Activated naive CD8-positive, alpha-beta T cell treated with anti-CD3 and anti-CD28 coated beads, Interleukin-2, amount 10 ng/mL, durations not matched to agents 7 days and 5 days (primary cell): ENCODE data around the gene LILRA5. TPM values are rescaled to one million over a fixed set of nuclear protein-coding genes. Genes with fewer than 3 reads are reported as not detected.
"Not testable (repeated sequence)": the region's sequence is repeated elsewhere in the genome, so short reads cannot be mapped to it uniquely, and the experiment has no call there.

Experiments
- ATAC-seq: fragments of 150-1000 bp; cut with Tn5 transposase; one replicate; pipeline ENCODE4 v1.10.0; 2021; ENCODE audit warnings: low read depth, moderate library complexity
- POLR2A ChIA-PET: fragments of 350-600 bp; sonication (Branson Sonifier 250); formaldehyde crosslinking; loops from one replicate; lab custom pipeline; 2021; ENCODE audit warnings: antibody characterized with exemption; lab: Charles Lee
- DNase-seq: peaks from one replicate; pipeline ENCODE4 v3.0.0; 2021
- H3K27ac Mint-ChIP-seq: one replicate; pipeline ENCODE4 v1.8.0; 2022; ENCODE audit warnings: mild to moderate bottlenecking, mixed read lengths
- H3K27me3 Mint-ChIP-seq: one replicate; pipeline ENCODE4 v1.8.0; 2022; ENCODE audit warnings: mild to moderate bottlenecking, moderate library complexity, mixed read lengths
- H3K36me3 Mint-ChIP-seq: one replicate; pipeline ENCODE4 v1.8.0; 2021; ENCODE audit warnings: mild to moderate bottlenecking, mixed read lengths
- H3K4me1 Mint-ChIP-seq: one replicate; pipeline ENCODE4 v1.8.0; 2021; ENCODE audit warnings: mixed read lengths
- H3K4me3 Mint-ChIP-seq: one replicate; pipeline ENCODE4 v1.8.0; 2022; ENCODE audit warnings: mild to moderate bottlenecking, moderate library complexity, mixed read lengths
- H3K9me3 Mint-ChIP-seq: one replicate; pipeline ENCODE4 v1.8.0; 2021; ENCODE audit warnings: mixed read lengths
- total RNA-seq, 2 experiments: library from RNA; stranded (reverse); gene quantifications; one replicate each; pipeline ENCODE4 v1.2.3, GENCODE V29; 2021

Gene LILRA5
- total RNA-seq, 2 experiments from 2014 or later, result not detected

- Mint-ChIP-seq H3K4me3 (no peak overlapping the region), H3K27me3 (peaks cover 27% of the 10 kb centered on the region), H3K36me3 (no peaks in the 10 kb centered on the region), H3K9me3 (no peaks in the 10 kb centered on the region), H3K27ac (no peak overlapping the region), H3K4me1 (peaks cover 2% of the 10 kb centered on the region)
- ATAC-seq (no peak), DNase-seq (no peak)
- POLR2A ChIA-PET, result no interaction called here
Measured at GRCh38 chr19:54309811-54310210, 3.2 kb downstream of the LILRA5 start.

- DNase-seq (no peak), ATAC-seq (no peak)
- no peak overlapping the region for H3K4me3 Mint-ChIP-seq
- H3K9me3 Mint-ChIP-seq, result no peaks in the 10 kb centered on the region
- H3K27ac Mint-ChIP-seq, result no peak overlapping the region
- POLR2A ChIA-PET, result no interaction called here
- H3K36me3 Mint-ChIP-seq, result no peaks in the 10 kb centered on the region
- peaks cover 12% of the 10 kb centered on the region for H3K4me1 Mint-ChIP-seq
- peaks cover 10% of the 10 kb centered on the region for H3K27me3 Mint-ChIP-seq
Measured at GRCh38 chr19:54307389-54308020, 5.5 kb downstream of the LILRA5 start.

- Mint-ChIP-seq H3K9me3 (no peaks in the 10 kb centered on the region), H3K36me3 (no peaks in the 10 kb centered on the region), H3K4me1 (peaks cover 15% of the 10 kb centered on the region), H3K27ac (no peak overlapping the region), H3K27me3 (peaks cover 12% of the 10 kb centered on the region), H3K4me3 (no peak overlapping the region)
- POLR2A ChIA-PET, result no interaction called here
- no peak for ATAC-seq
- no peak for DNase-seq
Measured at GRCh38 chr19:54305141-54305540, 7.8 kb downstream of the LILRA5 start.

GRCh38 chr19:54302257-54302656, 10.7 kb downstream of the LILRA5 start:
- DNase-seq (no peak), ATAC-seq (no peak)
- H3K9me3 Mint-ChIP-seq, result no peaks in the 10 kb centered on the region
- POLR2A ChIA-PET, result no interaction called here
- no peak overlapping the region for H3K27ac Mint-ChIP-seq
- no peak overlapping the region for H3K4me3 Mint-ChIP-seq
- H3K36me3 Mint-ChIP-seq, result no peaks in the 10 kb centered on the region
- H3K4me1 Mint-ChIP-seq, result peaks cover 15% of the 10 kb centered on the region
- peaks cover 12% of the 10 kb centered on the region for H3K27me3 Mint-ChIP-seq

- POLR2A ChIA-PET, result no interaction called here
- Mint-ChIP-seq H3K9me3 (no peaks in the 10 kb centered on the region), H3K4me1 (peaks cover 9% of the 10 kb centered on the region), H3K27me3 (peaks cover 9% of the 10 kb centered on the region), H3K36me3 (no peaks in the 10 kb centered on the region), H3K4me3 (no peak overlapping the region), H3K27ac (no peak overlapping the region)
- no peak for DNase-seq
- ATAC-seq, result no peak
Measured at GRCh38 chr19:54299515-54299914, 13.5 kb downstream of the LILRA5 start.

GRCh38 chr19:54299126-54299498, 13.9 kb downstream of the LILRA5 start:
- Mint-ChIP-seq H3K9me3 (no peaks in the 10 kb centered on the region), H3K4me1 (peaks cover 7% of the 10 kb centered on the region), H3K27me3 (peaks cover 9% of the 10 kb centered on the region), H3K4me3 (no peak overlapping the region), H3K36me3 (no peaks in the 10 kb centered on the region), H3K27ac (no peak overlapping the region)
- POLR2A ChIA-PET, result no interaction called here
- ATAC-seq (no peak), DNase-seq (no peak)

GRCh38 chr19:54298357-54299125, 14.4 kb downstream of the LILRA5 start:
- ATAC-seq (no peak), DNase-seq (no peak)
- Mint-ChIP-seq H3K27me3 (peaks cover 9% of the 10 kb centered on the region), H3K27ac (no peak overlapping the region), H3K4me3 (no peak overlapping the region), H3K9me3 (no peaks in the 10 kb centered on the region), H3K4me1 (peaks cover 3% of the 10 kb centered on the region), H3K36me3 (no peaks in the 10 kb centered on the region)
- POLR2A ChIA-PET, result no interaction called here

GRCh38 chr19:54297759-54298305, 15.1 kb downstream of the LILRA5 start:
- Mint-ChIP-seq H3K27me3 (peaks cover 9% of the 10 kb centered on the region), H3K36me3 (no peaks in the 10 kb centered on the region), H3K4me3 (no peak overlapping the region), H3K27ac (no peak overlapping the region), H3K4me1 (peaks cover 3% of the 10 kb centered on the region), H3K9me3 (no peaks in the 10 kb centered on the region)
- DNase-seq (no peak), ATAC-seq (no peak)
- POLR2A ChIA-PET, result no interaction called here

- DNase-seq (no peak), ATAC-seq (no peak)
- H3K27me3 Mint-ChIP-seq, result peaks cover 12% of the 10 kb centered on the region
- no peak overlapping the region for H3K27ac Mint-ChIP-seq
- H3K4me1 Mint-ChIP-seq, result no peaks in the 10 kb centered on the region
- no peaks in the 10 kb centered on the region for H3K9me3 Mint-ChIP-seq
- H3K36me3 Mint-ChIP-seq, result no peaks in the 10 kb centered on the region
- POLR2A ChIA-PET, result no interaction called here
- no peak overlapping the region for H3K4me3 Mint-ChIP-seq
Measured at GRCh38 chr19:54294539-54294938, 18.4 kb downstream of the LILRA5 start.

GRCh38 chr19:54289160-54289559, 23.8 kb downstream of the LILRA5 start:
- H3K36me3 Mint-ChIP-seq, H3K9me3 Mint-ChIP-seq, DNase-seq, ATAC-seq, H3K4me1 Mint-ChIP-seq, H3K4me3 Mint-ChIP-seq, H3K27ac Mint-ChIP-seq: not testable (repeated sequence)
- POLR2A ChIA-PET, result interaction anchor here (0.7 kb wide), 1 partner anchor 12 kb away, joined by 4 read pairs; no protein-coding TSS in a partner anchor
- H3K27me3 Mint-ChIP-seq, result peaks cover 28% of the 10 kb centered on the region

- H3K36me3 Mint-ChIP-seq, result no peaks in the 10 kb centered on the region
- peaks cover 32% of the 10 kb centered on the region for H3K27me3 Mint-ChIP-seq
- peaks cover 9% of the 10 kb centered on the region for H3K4me1 Mint-ChIP-seq
- ATAC-seq (no peak), DNase-seq (no peak)
- POLR2A ChIA-PET, result no interaction called here
- H3K4me3 Mint-ChIP-seq, result no peak overlapping the region
- H3K27ac Mint-ChIP-seq, result no peak overlapping the region
- H3K9me3 Mint-ChIP-seq, result no peaks in the 10 kb centered on the region
Measured at GRCh38 chr19:54287456-54287855, 25.5 kb downstream of the LILRA5 start.

GRCh38 chr19:54286283-54286682, 26.7 kb downstream of the LILRA5 start:
- H3K27ac Mint-ChIP-seq, ATAC-seq, H3K36me3 Mint-ChIP-seq, H3K4me3 Mint-ChIP-seq, H3K9me3 Mint-ChIP-seq, DNase-seq, POLR2A ChIA-PET: not testable (repeated sequence)
- peaks cover 11% of the 10 kb centered on the region for H3K4me1 Mint-ChIP-seq
- peaks cover 33% of the 10 kb centered on the region for H3K27me3 Mint-ChIP-seq

- H3K36me3 Mint-ChIP-seq, DNase-seq, POLR2A ChIA-PET, H3K27ac Mint-ChIP-seq, H3K9me3 Mint-ChIP-seq, H3K4me3 Mint-ChIP-seq: not testable (repeated sequence)
- Mint-ChIP-seq H3K27me3 (peaks cover 38% of the 10 kb centered on the region), H3K4me1 (peaks cover 11% of the 10 kb centered on the region)
- ATAC-seq, result peak; percentile 33
Measured at GRCh38 chr19:54285427-54286056, 27.4 kb downstream of the LILRA5 start.
